Measurements from ENCODE around the gene CNTN4.

Gene CNTN4

GRCh38 chr3:2879023-2879422 lies 780.4 kb downstream of the CNTN4 start:
- DNase-seq (ENCODE audit: low read depth) = no peak
- no peak overlapping the region for H3K4me3 ChIP-seq (ENCODE audit: control insufficient read depth, low read depth, low read length)
- TF ChIP-seq CTCF (conservative IDR thresholded peaks at IDR 0.05; ENCODE audit: control insufficient read depth, insufficient read depth, low read depth, low read length) = no peak

GRCh38 chr3:2879587-2879986 lies 780.9 kb downstream of the CNTN4 start:
- no peak for DNase-seq (ENCODE audit: low read depth)
- H3K4me3 ChIP-seq (ENCODE audit: control insufficient read depth, low read depth, low read length) = no peak overlapping the region
- TF ChIP-seq CTCF (conservative IDR thresholded peaks at IDR 0.05; ENCODE audit: control insufficient read depth, insufficient read depth, low read depth, low read length) = no peak

GRCh38 chr3:2880218-2880756 lies 781.6 kb downstream of the CNTN4 start:
- no peak overlapping the region for H3K4me3 ChIP-seq (ENCODE audit: control insufficient read depth, low read depth, low read length)
- DNase-seq (ENCODE audit: low read depth) = no peak
- no peak for TF ChIP-seq CTCF (conservative IDR thresholded peaks at IDR 0.05; ENCODE audit: control insufficient read depth, insufficient read depth, low read depth, low read length)

GRCh38 chr3:2883283-2883682 lies 784.6 kb downstream of the CNTN4 start:
- no peak for DNase-seq (ENCODE audit: low read depth)
- TF ChIP-seq CTCF (conservative IDR thresholded peaks at IDR 0.05; ENCODE audit: control insufficient read depth, insufficient read depth, low read depth, low read length) = no peak

GRCh38 chr3:2888592-2888991 lies 789.9 kb downstream of the CNTN4 start:
- TF ChIP-seq CTCF (conservative IDR thresholded peaks at IDR 0.05; ENCODE audit: control insufficient read depth, insufficient read depth, low read depth, low read length) = no peak

More at GRCh38 chr3:2883283-2883682, 784.6 kb downstream of the CNTN4 start:
- H3K4me3 ChIP-seq (ENCODE audit: control insufficient read depth, low read depth, low read length) = no peak overlapping the region

GRCh38 chr3:2889736-2890135 lies 791.1 kb downstream of the CNTN4 start:
- no peak for DNase-seq (ENCODE audit: low read depth)
- H3K4me3 ChIP-seq (ENCODE audit: control insufficient read depth, low read depth, low read length) = no peak overlapping the region
- no peak for TF ChIP-seq CTCF (conservative IDR thresholded peaks at IDR 0.05; ENCODE audit: control insufficient read depth, insufficient read depth, low read depth, low read length)

More at GRCh38 chr3:2888592-2888991, 789.9 kb downstream of the CNTN4 start:
- DNase-seq (ENCODE audit: low read depth) = no peak
- no peak overlapping the region for H3K4me3 ChIP-seq (ENCODE audit: control insufficient read depth, low read depth, low read length)
